GM12878 (cell line): ENCODE results near the gene ATP6V0D1. TPM values are rescaled to one million over a fixed set of nuclear protein-coding genes. Genes with fewer than 3 reads are reported as not detected.

Source experiments
- CEBPB ChIP-seq, 2 experiments: fragments of 150-350 bp in 1 of 2; IDR thresholded peaks; 2 replicates each; pipeline ENCODE4 v1.6.1; 2012 to 2014; ENCODE audit warnings: low read depth in 2 of 2, low read length in 2 of 2, borderline replicate concordance in 1 of 2, inconsistent platforms in 1 of 2
- POU2F2 ChIP-seq: IDR thresholded peaks from 3 replicates; pipeline ENCODE4 v1.6.1; 2011; ENCODE audit warnings: low read depth, mild to moderate bottlenecking, low read length, borderline replicate concordance
- polyA plus RNA-seq, 11 experiments: library from polyadenylated mRNA; depleted of rRNA in 4 of 11; unstranded in 6 of 11; stranded (reverse) in 5 of 11; fragments of >200 nt; fragmentation: Nextera tagmentation in 4 of 11; fragmentation: Illumina TruSeq in 1 of 11; extraction: Ambion mirVana in 4 of 11; extraction: Trizol in 1 of 11; gene quantifications; 1 replicate in 1 of 11; 2 replicates in 10 of 11; pipeline versions ENCODE4 v1.2.1 to v1.2.3, GENCODE V29; 2011 to 2016; ENCODE audit warnings: inconsistent platforms in 2 of 11, missing spikeins in 2 of 11, low read depth in 1 of 11
- small RNA-seq: library from RNA; depleted of rRNA; stranded (forward); fragments of <200 nt; gene quantifications from one replicate; pipeline ENCODE3, GENCODE V24; 2014
- total RNA-seq, 4 experiments: library from RNA; depleted of rRNA in 3 of 4; stranded (reverse); fragments of >200 nt in 3 of 4; fragmentation: Illumina TruSeq in 1 of 4; extraction: Trizol in 1 of 4; gene quantifications; 2 replicates each; pipeline versions ENCODE4 v1.2.1 to v1.2.3, GENCODE V29; 2013 to 2021

Gene ATP6V0D1
- total and polyA plus RNA-seq, 10 of the 15 experiments (the other 5 are each of a cell fraction or from before 2014, with no cell fraction given) = 28.1 to 141 (median 70.3) TPM

- no peak for TF ChIP-seq CEBPB (IDR thresholded peaks at IDR 0.05; ENCODE audit: borderline replicate concordance in 1 of 2, low read depth in 2 of 2, low read length in 2 of 2)
- TF ChIP-seq POU2F2 = no peak
Measured at GRCh38 chr16:67388191-67388590, 92.8 kb downstream of the ATP6V0D1 start (continued).

Small RNA genes lying within 50 kb of the gene (small RNA-seq; reads per million reads assigned to genes)
- not detected for gene RNU1-123P

Other genes starting within 250 kb of the ATP6V0D1 start
Only the 7 nearest of the 17 such genes appear.
- gene LRRC36, start 154.3 kb downstream of the ATP6V0D1 start, total RNA-seq (2014; rRNA removed) = 0.45 and 0.71 TPM in 2 replicates
- 0.92 and 2.0 TPM in 2 replicates for gene LRRC36, start 154.3 kb downstream of the ATP6V0D1 start, total RNA-seq (2014; rRNA removed; fragmentation: Illumina TruSeq; extraction: Trizol)
- 0.66 and 1.9 TPM in 2 replicates for gene LRRC36, start 154.3 kb downstream of the ATP6V0D1 start, total RNA-seq (2021)
- gene LRRC36, start 154.3 kb downstream of the ATP6V0D1 start, polyA plus RNA-seq (2011; rRNA removed) = 0.40 and 0.64 TPM in 2 replicates
- 0.75 and 1.3 TPM in 2 replicates for gene LRRC36, start 154.3 kb downstream of the ATP6V0D1 start, polyA plus RNA-seq (2014; fragmentation: Illumina TruSeq; extraction: Trizol)
- gene LRRC36, start 154.3 kb downstream of the ATP6V0D1 start, polyA plus RNA-seq (2014; fragmentation: Nextera tagmentation; extraction: Ambion mirVana) = under 1 TPM; 0.69 to 0.79 TPM
- gene LRRC36, start 154.3 kb downstream of the ATP6V0D1 start, polyA plus RNA-seq (2014; rRNA removed) = 1.2 and 2.2 TPM in 2 replicates
- under 1 TPM in 1 of 2 experiments, not detected in 1; 0.55 TPM for gene LRRC36, start 154.3 kb downstream of the ATP6V0D1 start, polyA plus RNA-seq (2016; fragmentation: Nextera tagmentation; extraction: Ambion mirVana)
- not detected in 2 replicates for gene TPPP3, start 87.7 kb downstream of the ATP6V0D1 start, total RNA-seq (2014; rRNA removed)
- not detected in 2 replicates for gene TPPP3, start 87.7 kb downstream of the ATP6V0D1 start, total RNA-seq (2014; rRNA removed; fragmentation: Illumina TruSeq; extraction: Trizol)
- gene TPPP3, start 87.7 kb downstream of the ATP6V0D1 start, total RNA-seq (2021) = not detected in 2 replicates
- gene TPPP3, start 87.7 kb downstream of the ATP6V0D1 start, polyA plus RNA-seq (2011; rRNA removed) = not detected in 2 replicates
- not detected in 2 replicates for gene TPPP3, start 87.7 kb downstream of the ATP6V0D1 start, polyA plus RNA-seq (2014; fragmentation: Illumina TruSeq; extraction: Trizol)
- gene TPPP3, start 87.7 kb downstream of the ATP6V0D1 start, polyA plus RNA-seq (2014; fragmentation: Nextera tagmentation; extraction: Ambion mirVana) = not detected
- gene TPPP3, start 87.7 kb downstream of the ATP6V0D1 start, polyA plus RNA-seq (2014; rRNA removed) = not detected in 2 replicates
- gene TPPP3, start 87.7 kb downstream of the ATP6V0D1 start, polyA plus RNA-seq (2016; fragmentation: Nextera tagmentation; extraction: Ambion mirVana) = under 1 TPM in 1 of 2 experiments, not detected in 1; 0.14 TPM
- gene ZDHHC1, start 64.7 kb downstream of the ATP6V0D1 start, total RNA-seq (2014; rRNA removed) = 0.93 and 1.2 TPM in 2 replicates
- 0.31 TPM in 1 of 2 replicates, not detected in the other for gene ZDHHC1, start 64.7 kb downstream of the ATP6V0D1 start, total RNA-seq (2014; rRNA removed; fragmentation: Illumina TruSeq; extraction: Trizol)
- 0.53 and 0.77 TPM in 2 replicates for gene ZDHHC1, start 64.7 kb downstream of the ATP6V0D1 start, total RNA-seq (2021)
- gene ZDHHC1, start 64.7 kb downstream of the ATP6V0D1 start, polyA plus RNA-seq (2011; rRNA removed) = 0.07 TPM in 1 of 2 replicates, not detected in the other
- 0.24 and 0.78 TPM in 2 replicates for gene ZDHHC1, start 64.7 kb downstream of the ATP6V0D1 start, polyA plus RNA-seq (2014; fragmentation: Illumina TruSeq; extraction: Trizol)
- gene ZDHHC1, start 64.7 kb downstream of the ATP6V0D1 start, polyA plus RNA-seq (2014; fragmentation: Nextera tagmentation; extraction: Ambion mirVana) = not detected
- gene ZDHHC1, start 64.7 kb downstream of the ATP6V0D1 start, polyA plus RNA-seq (2014; rRNA removed) = 0.83 and 1.1 TPM in 2 replicates
- gene ZDHHC1, start 64.7 kb downstream of the ATP6V0D1 start, polyA plus RNA-seq (2016; fragmentation: Nextera tagmentation; extraction: Ambion mirVana) = 1 to 10 TPM in 1 of 2 experiments, under 1 TPM in 1; 0.55 to 1.0 TPM
- gene HSD11B2, start 50.0 kb downstream of the ATP6V0D1 start, total RNA-seq (2014; rRNA removed) = 0.28 TPM in 1 of 2 replicates, not detected in the other
- 0.22 TPM in 1 of 2 replicates, not detected in the other for gene HSD11B2, start 50.0 kb downstream of the ATP6V0D1 start, total RNA-seq (2014; rRNA removed; fragmentation: Illumina TruSeq; extraction: Trizol)
- gene HSD11B2, start 50.0 kb downstream of the ATP6V0D1 start, total RNA-seq (2021) = 0.16 and 0.18 TPM in 2 replicates
- 0.19 and 0.20 TPM in 2 replicates for gene HSD11B2, start 50.0 kb downstream of the ATP6V0D1 start, polyA plus RNA-seq (2011; rRNA removed)
- gene HSD11B2, start 50.0 kb downstream of the ATP6V0D1 start, polyA plus RNA-seq (2014; fragmentation: Illumina TruSeq; extraction: Trizol) = 0.34 and 1.5 TPM in 2 replicates
- not detected for gene HSD11B2, start 50.0 kb downstream of the ATP6V0D1 start, polyA plus RNA-seq (2014; fragmentation: Nextera tagmentation; extraction: Ambion mirVana)
- gene HSD11B2, start 50.0 kb downstream of the ATP6V0D1 start, polyA plus RNA-seq (2014; rRNA removed) = 0.09 and 0.28 TPM in 2 replicates
- gene HSD11B2, start 50.0 kb downstream of the ATP6V0D1 start, polyA plus RNA-seq (2016; fragmentation: Nextera tagmentation; extraction: Ambion mirVana) = under 1 TPM; 0.10 to 0.31 TPM
- gene AGRP, start 2.4 kb upstream of the ATP6V0D1 start, total RNA-seq (2014; rRNA removed) = not detected in 2 replicates
- not detected in 2 replicates for gene AGRP, start 2.4 kb upstream of the ATP6V0D1 start, total RNA-seq (2014; rRNA removed; fragmentation: Illumina TruSeq; extraction: Trizol)
- not detected in 2 replicates for gene AGRP, start 2.4 kb upstream of the ATP6V0D1 start, total RNA-seq (2021)
- gene AGRP, start 2.4 kb upstream of the ATP6V0D1 start, polyA plus RNA-seq (2011; rRNA removed) = not detected in 2 replicates
- gene AGRP, start 2.4 kb upstream of the ATP6V0D1 start, polyA plus RNA-seq (2014; fragmentation: Illumina TruSeq; extraction: Trizol) = not detected in 2 replicates
- under 1 TPM; 0.16 to 0.34 TPM for gene AGRP, start 2.4 kb upstream of the ATP6V0D1 start, polyA plus RNA-seq (2014; fragmentation: Nextera tagmentation; extraction: Ambion mirVana)
- 0.27 TPM in 1 of 2 replicates, not detected in the other for gene AGRP, start 2.4 kb upstream of the ATP6V0D1 start, polyA plus RNA-seq (2014; rRNA removed)
- gene AGRP, start 2.4 kb upstream of the ATP6V0D1 start, polyA plus RNA-seq (2016; fragmentation: Nextera tagmentation; extraction: Ambion mirVana) = under 1 TPM; 0.72 to 0.75 TPM
- gene RIPOR1, start 47.7 kb upstream of the ATP6V0D1 start, total RNA-seq (2014; rRNA removed) = 5.2 and 7.0 TPM in 2 replicates
- 2.6 and 2.8 TPM in 2 replicates for gene RIPOR1, start 47.7 kb upstream of the ATP6V0D1 start, total RNA-seq (2014; rRNA removed; fragmentation: Illumina TruSeq; extraction: Trizol)
- 28.5 and 37.0 TPM in 2 replicates for gene RIPOR1, start 47.7 kb upstream of the ATP6V0D1 start, total RNA-seq (2021)
- 1.2 and 2.0 TPM in 2 replicates for gene RIPOR1, start 47.7 kb upstream of the ATP6V0D1 start, polyA plus RNA-seq (2011; rRNA removed)
- gene RIPOR1, start 47.7 kb upstream of the ATP6V0D1 start, polyA plus RNA-seq (2014; fragmentation: Illumina TruSeq; extraction: Trizol) = 7.0 and 7.9 TPM in 2 replicates
- under 1 TPM; 0.13 to 0.47 TPM for gene RIPOR1, start 47.7 kb upstream of the ATP6V0D1 start, polyA plus RNA-seq (2014; fragmentation: Nextera tagmentation; extraction: Ambion mirVana)
- 10.5 and 11.6 TPM in 2 replicates for gene RIPOR1, start 47.7 kb upstream of the ATP6V0D1 start, polyA plus RNA-seq (2014; rRNA removed)
- gene RIPOR1, start 47.7 kb upstream of the ATP6V0D1 start, polyA plus RNA-seq (2016; fragmentation: Nextera tagmentation; extraction: Ambion mirVana) = 10 to 100 TPM; 12.9 to 15.9 TPM
- 36.7 and 37.3 TPM in 2 replicates for gene CTCF, start 81.4 kb upstream of the ATP6V0D1 start, total RNA-seq (2014; rRNA removed)
- gene CTCF, start 81.4 kb upstream of the ATP6V0D1 start, total RNA-seq (2014; rRNA removed; fragmentation: Illumina TruSeq; extraction: Trizol) = 43.8 and 47.9 TPM in 2 replicates
- gene CTCF, start 81.4 kb upstream of the ATP6V0D1 start, total RNA-seq (2021) = 42.7 and 43.6 TPM in 2 replicates
- 36.1 and 40.1 TPM in 2 replicates for gene CTCF, start 81.4 kb upstream of the ATP6V0D1 start, polyA plus RNA-seq (2011; rRNA removed)
- gene CTCF, start 81.4 kb upstream of the ATP6V0D1 start, polyA plus RNA-seq (2014; fragmentation: Illumina TruSeq; extraction: Trizol) = 52.8 and 55.0 TPM in 2 replicates
- 10 to 100 TPM in 1 of 2 experiments, 1 to 10 TPM in 1; 9.1 to 18.3 TPM for gene CTCF, start 81.4 kb upstream of the ATP6V0D1 start, polyA plus RNA-seq (2014; fragmentation: Nextera tagmentation; extraction: Ambion mirVana)
- gene CTCF, start 81.4 kb upstream of the ATP6V0D1 start, polyA plus RNA-seq (2014; rRNA removed) = 34.7 and 35.8 TPM in 2 replicates
- 10 to 100 TPM; 47.5 to 51.6 TPM for gene CTCF, start 81.4 kb upstream of the ATP6V0D1 start, polyA plus RNA-seq (2016; fragmentation: Nextera tagmentation; extraction: Ambion mirVana)